ENCODE results near the gene ESPL1. TPM values are rescaled to one million over a fixed set of nuclear protein-coding genes. Genes with fewer than 3 reads are reported as not detected.
"Not testable (repeated sequence)": the region's sequence is repeated elsewhere in the genome, so short reads cannot be mapped to it uniquely, and the experiment has no call there.

The ESPL1 gene
- total RNA-seq, 8 experiments from 2014 or later, result 0.50 to 15.2 (median 0.66) TPM

DNA sequence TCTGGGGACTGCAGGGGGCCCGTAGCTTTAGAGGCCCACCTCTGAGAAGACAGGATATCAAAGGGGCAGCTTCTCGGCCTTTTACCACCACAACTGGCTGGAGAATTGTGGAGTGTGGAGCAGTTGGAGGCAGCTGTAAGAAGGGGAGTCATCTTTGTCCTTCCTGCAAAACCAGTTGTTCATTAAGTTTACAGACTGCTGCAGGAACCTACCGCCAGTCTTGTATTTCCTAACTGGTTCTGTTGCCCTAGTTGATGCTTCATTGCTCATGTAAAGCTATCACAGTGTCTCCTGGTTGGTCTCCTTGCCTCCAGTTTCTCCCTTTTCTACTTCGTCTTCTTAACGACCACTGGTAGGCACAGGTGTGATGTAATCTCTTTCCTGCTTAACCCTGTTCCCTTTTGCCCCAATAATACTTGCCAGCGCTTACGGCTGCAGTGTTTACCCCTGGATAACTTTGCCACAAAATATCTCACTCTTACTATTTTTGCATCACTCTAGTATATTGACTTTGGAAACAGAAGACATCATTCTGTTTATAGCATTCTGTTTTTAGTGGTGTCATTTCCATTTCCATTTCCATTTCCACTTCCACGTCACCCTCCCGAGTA, 11.9 kb downstream of the ESPL1 start:
- ATAC-seq (replicated peaks in 6 of 8), result no peak
- Histone ChIP-seq H3K27ac (no peak overlapping the region), H3K4me1 (replicated peaks in 1 of 2) (no peaks in the 10 kb centered on the region), H3K4me3 (no peak overlapping the region)
- 90 to 100% (median 95%) methylated on average over 2 to 7 of the region's 9 CpGs; no CpG with 5 or more reads in 1 of the 10 experiments for WGBS, 10 experiments
- in situ Hi-C loops (cut with MboI; ENCODE audit: low pct_unique_long_range_greater_than_20kb in 2 of 9, low sequenced_read_pairs in 9 of 9, unreplicated experiment in 9 of 9), result loop anchor here in 3 of 9 experiments (10.0 to 25.0 kb wide), 2 partner anchors 65 to 93 kb away; partner anchors contain the start of genes CSAD (in 1 of the 3) and ZNF740 (in 1 of the 3)

DNA sequence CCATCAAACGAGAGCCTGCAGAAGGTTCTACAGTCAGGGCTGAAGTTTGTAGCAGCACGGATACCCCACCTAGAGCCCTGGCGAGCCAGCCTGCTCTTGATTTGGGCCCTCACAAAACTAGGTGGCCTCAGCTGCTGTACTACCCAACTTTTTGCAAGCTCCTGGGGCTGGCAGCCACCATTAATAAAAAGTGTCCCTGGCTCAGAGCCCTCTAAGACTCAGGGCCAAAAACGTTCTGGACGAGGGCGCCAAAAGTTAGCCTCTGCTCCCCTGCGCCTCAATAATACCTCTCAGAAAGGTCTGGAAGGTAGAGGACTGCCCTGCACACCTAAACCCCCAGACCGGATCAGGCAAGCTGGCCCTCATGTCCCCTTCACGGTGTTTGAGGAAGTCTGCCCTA, 18.3 kb downstream of the ESPL1 start:
- H3K4me3 ChIP-seq, result no peak overlapping the region
- no peak for ATAC-seq (replicated peaks in 6 of 8)
- peaks cover 0 to 3% of the 10 kb centered on the region in 2 donors for H3K4me1 ChIP-seq (replicated peaks in 1 of 2)
- WGBS, 10 experiments, result 80 to 100% (median 92%) methylated on average over 1 to 4 of the region's 9 CpGs; no CpG with 5 or more reads in 4 of the 10 experiments
- no peak overlapping the region for H3K27ac ChIP-seq
- in situ Hi-C loops (cut with MboI; ENCODE audit: low pct_unique_long_range_greater_than_20kb in 2 of 9, low sequenced_read_pairs in 9 of 9, unreplicated experiment in 9 of 9), result loop anchor here in 3 of 9 experiments (10.0 to 25.0 kb wide), 2 partner anchors 72 to 99 kb away; partner anchors contain the start of genes CSAD (in 1 of the 3) and ZNF740 (in 1 of the 3)

DNA sequence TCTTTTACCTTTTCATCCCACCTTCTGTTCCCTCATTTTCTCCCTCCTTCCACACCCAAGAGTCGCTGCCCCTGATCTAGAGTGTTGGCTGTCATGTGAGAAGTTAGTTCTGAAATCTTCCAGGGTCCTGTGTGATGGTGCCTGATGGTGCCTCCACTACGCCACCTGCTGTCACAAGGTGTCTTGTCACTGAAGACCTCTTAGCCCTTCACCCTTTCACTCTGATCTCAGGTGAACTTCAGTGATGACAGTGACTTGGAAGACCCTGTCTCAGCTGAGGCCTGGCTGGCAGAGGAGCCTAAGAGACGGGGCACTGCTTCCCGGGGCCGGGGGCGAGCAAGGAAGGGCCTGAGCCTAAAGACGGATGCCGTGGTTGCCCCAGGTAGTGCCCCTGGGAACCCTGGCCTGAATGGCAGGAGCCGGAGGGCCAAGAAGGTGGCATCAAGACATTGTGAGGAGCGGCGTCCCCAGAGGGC, 19.7 kb downstream of the ESPL1 start:
- in situ Hi-C loops (cut with MboI; ENCODE audit: low pct_unique_long_range_greater_than_20kb in 2 of 9, low sequenced_read_pairs in 9 of 9, unreplicated experiment in 9 of 9), result loop anchor here in 3 of 9 experiments (10.0 to 25.0 kb wide), 2 partner anchors 73 to 100 kb away; partner anchors contain the start of genes CSAD (in 1 of the 3) and ZNF740 (in 1 of the 3)
- ATAC-seq (replicated peaks in 6 of 8), result peak; percentile 85 to 97 (median 90)
- Histone ChIP-seq H3K4me1 (replicated peaks in 1 of 2) (peaks cover 0 to 3% of the 10 kb centered on the region in 2 donors), H3K4me3 (no peak overlapping the region), H3K27ac (no peak overlapping the region)
- 20 to 76% (median 60%) methylated on average over 1 to 6 of the region's 11 CpGs; no CpG with 5 or more reads in 3 of the 10 experiments for WGBS, 10 experiments

DNA sequence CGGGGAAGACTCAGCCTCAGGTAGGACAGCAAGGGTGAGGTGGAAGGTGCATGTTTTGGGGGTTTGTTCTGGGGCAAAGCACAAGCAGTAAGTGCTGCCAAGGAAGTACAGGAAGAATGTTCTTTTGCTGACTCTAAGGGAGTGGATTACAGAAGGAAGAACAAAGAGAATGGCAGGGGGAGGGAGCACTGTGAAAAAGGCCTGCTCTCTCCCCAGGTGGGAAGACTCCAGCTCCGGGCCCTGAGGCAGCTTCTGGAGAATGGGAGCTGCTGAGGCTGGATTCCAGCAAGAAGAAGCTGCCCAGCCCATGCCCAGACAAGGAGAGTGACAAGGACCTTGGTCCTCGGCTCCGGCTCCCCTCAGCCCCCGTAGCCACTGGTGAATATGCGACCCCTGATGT, 20.2 kb downstream of the ESPL1 start:
- Histone ChIP-seq H3K4me1 (replicated peaks in 1 of 2) (peaks cover 0 to 3% of the 10 kb centered on the region in 2 donors), H3K4me3 (no peak overlapping the region), H3K27ac (no peak overlapping the region)
- WGBS, 10 experiments, result 67 to 100% (median 73%) methylated on average over 1 to 4 of the region's 6 CpGs; no CpG with 5 or more reads in 6 of the 10 experiments
- in situ Hi-C loops (cut with MboI; ENCODE audit: low pct_unique_long_range_greater_than_20kb in 2 of 9, low sequenced_read_pairs in 9 of 9, unreplicated experiment in 9 of 9), result loop anchor here in 3 of 9 experiments (10.0 to 25.0 kb wide), 2 partner anchors 74 to 101 kb away; partner anchors contain the start of genes CSAD (in 1 of the 3) and ZNF740 (in 1 of the 3)
- ATAC-seq (replicated peaks in 6 of 8), result peak in 1 of 8 experiments; percentile 8

DNA sequence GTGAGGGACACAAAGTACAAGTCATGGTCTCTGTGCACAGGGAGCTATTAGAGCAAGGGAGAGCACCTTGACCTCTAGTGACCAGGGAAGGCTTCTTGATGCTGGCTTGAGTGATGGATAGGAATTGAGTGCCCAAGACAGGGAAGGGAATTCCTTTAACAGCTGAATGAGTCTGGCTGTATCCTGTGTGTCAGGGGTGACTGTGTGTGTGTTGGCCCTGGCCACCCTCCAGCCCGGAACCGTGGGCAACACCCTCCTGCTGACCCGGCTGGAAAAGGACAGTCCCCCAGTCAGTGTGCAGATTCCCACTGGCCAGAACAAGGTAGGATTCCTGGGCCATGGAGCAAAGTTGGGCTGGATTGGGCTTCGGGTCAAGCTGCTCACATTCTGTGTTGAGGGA, 21.8 kb downstream of the ESPL1 start:
- Histone ChIP-seq H3K4me1 (replicated peaks in 1 of 2) (peaks cover 3% of the 10 kb centered on the region in 2 donors), H3K4me3 (no peak overlapping the region), H3K27ac (no peak overlapping the region)
- in situ Hi-C loops (cut with MboI; ENCODE audit: low pct_unique_long_range_greater_than_20kb in 2 of 9, low sequenced_read_pairs in 9 of 9, unreplicated experiment in 9 of 9), result loop anchor here in 3 of 9 experiments (10.0 to 25.0 kb wide), 2 partner anchors 75 to 103 kb away; partner anchors contain the start of genes CSAD (in 1 of the 3) and ZNF740 (in 1 of the 3)
- 71 to 100% (median 100%) methylated on average over 1 to 3 of the region's 4 CpGs; no CpG with 5 or more reads in 5 of the 10 experiments for WGBS, 10 experiments
- peak in 2 of 8 experiments; percentile 58 to 74 for ATAC-seq (replicated peaks in 6 of 8)

DNA sequence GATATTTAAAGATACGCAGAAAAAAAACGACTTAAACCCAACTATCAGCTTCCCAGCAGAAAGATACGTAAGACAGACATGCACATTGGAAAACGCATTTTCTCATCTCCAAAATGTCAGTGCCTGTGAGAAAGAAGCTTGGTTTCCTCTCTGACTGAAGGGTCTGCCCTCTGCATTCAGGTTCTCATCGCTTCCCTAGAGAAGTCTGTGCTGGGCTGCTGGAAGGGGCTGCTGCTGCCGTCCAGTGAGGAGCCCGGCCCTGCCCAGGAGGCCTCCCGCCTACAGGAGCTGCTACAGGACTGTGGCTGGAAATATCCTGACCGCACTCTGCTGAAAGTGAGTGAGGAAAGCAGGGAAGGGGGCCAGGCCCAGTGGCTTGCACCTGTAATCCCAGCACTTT, 22.6 kb downstream of the ESPL1 start:
- Histone ChIP-seq H3K4me3 (no peak overlapping the region), H3K27ac (no peak overlapping the region), H3K4me1 (replicated peaks in 1 of 2) (peaks cover 3% of the 10 kb centered on the region in 2 donors)
- no peak for ATAC-seq (replicated peaks in 6 of 8)
- WGBS, 10 experiments, result 62 to 100% (median 88%) methylated on average over 2 to 8 of the region's 9 CpGs; no CpG with 5 or more reads in 4 of the 10 experiments
- in situ Hi-C loops (cut with MboI; ENCODE audit: low pct_unique_long_range_greater_than_20kb in 2 of 9, low sequenced_read_pairs in 9 of 9, unreplicated experiment in 9 of 9), result loop anchor here in 1 of 9 experiments (25.0 kb wide), 1 partner anchor 103 kb away; the partner anchor contains the start of genes CSAD and ZNF740

DNA sequence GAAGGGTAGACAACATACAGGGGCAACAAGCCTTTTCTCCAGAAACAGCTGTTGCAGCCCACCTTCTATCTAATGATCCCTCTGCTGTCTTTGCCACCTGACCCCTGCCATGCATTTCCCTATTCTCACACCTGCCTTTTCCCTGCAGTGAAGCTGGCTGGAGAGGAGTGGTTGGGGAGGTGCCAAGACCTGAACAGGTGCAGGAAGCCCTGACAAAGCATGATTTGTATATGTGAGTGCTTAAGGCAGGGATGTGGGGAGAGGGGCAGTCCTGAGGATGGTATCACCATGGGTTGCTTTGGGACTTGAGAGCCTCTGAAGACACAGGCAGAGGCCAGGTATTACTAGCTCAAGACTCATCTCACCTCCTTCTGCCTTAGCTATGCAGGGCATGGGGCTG, 24.3 kb downstream of the ESPL1 start:
- no peak overlapping the region for H3K27ac ChIP-seq
- in situ Hi-C loops (cut with MboI; ENCODE audit: low pct_unique_long_range_greater_than_20kb in 2 of 9, low sequenced_read_pairs in 9 of 9, unreplicated experiment in 9 of 9), result loop anchor here in 1 of 9 experiments (25.0 kb wide), 1 partner anchor 105 kb away; the partner anchor contains the start of genes CSAD and ZNF740
- peaks cover 8 to 10% of the 10 kb centered on the region in 2 donors for H3K4me1 ChIP-seq (replicated peaks in 1 of 2)
- ATAC-seq (replicated peaks in 6 of 8), result no peak
- H3K4me3 ChIP-seq, result no peak overlapping the region

DNA sequence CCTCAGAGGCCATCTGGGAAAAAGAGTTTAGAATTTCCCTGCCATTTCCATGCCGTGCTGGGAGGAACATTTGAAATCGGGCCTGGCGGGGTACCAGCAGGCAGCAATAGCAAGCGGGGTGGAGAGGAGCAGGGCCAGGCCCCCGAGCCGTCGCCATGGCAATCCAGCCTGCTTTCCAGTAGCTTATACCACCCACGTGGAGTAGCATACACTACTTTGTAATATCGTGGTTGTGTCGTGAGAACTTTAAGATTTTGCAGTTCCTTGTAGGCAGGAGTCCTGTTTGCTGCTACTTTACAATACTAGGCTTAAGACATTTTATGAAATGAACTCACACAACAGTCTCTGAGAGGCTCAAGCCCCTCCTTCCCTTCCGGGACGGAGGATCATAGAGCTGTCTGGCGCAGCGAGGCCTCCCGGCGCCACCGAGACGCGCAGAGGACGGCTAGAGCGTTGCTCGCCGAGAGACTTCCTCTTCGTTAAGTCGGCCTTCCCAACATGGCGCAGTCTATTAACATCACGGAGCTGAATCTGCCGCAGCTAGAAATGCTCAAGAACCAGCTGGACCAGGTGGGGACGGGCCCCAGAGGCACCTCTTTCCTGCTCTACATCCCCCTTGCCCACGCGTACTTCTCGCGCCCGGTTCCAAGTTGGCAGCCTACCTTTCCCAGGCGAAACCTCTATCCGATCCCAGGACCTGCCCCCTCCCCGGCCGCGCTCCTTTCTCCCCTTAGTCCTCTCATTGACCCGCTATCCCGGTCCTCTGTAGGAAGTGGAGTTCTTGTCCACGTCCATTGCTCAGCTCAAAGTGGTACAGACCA, 27.2 kb downstream of the ESPL1 start, which contains the start of gene PFDN5:
PFDN5 (plus strand) TSS at position 473 of the 821 bp plus-strand sequence; CDS start at position 499, 26 bp downstream.
- in situ Hi-C loops (cut with MboI; ENCODE audit: low pct_unique_long_range_greater_than_20kb in 2 of 9, low sequenced_read_pairs in 9 of 9, unreplicated experiment in 9 of 9), result loop anchor here in 1 of 9 experiments (25.0 kb wide), 1 partner anchor 108 kb away; the partner anchor contains the start of genes CSAD and ZNF740

DNA sequence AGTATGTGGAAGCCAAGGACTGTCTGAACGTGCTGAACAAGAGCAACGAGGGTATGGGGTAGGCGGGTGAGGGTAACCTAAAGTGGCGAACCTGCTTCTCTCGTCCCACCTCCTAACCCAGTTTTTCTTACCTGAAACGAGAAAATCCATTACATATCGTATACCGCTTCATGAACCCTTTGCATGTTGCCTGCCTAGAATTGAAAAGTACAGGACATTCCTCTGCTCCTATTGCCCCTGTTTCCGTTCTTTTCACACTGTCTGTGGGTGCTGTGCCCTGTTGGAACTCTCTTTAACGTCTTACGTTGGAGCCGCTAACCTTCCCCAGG, 27.8 kb downstream of the ESPL1 start:
- WGBS, 10 experiments, result 0 to 33% (median 4%) methylated on average over 1 to 9 of the region's 12 CpGs; no CpG with 5 or more reads in 2 of the 10 experiments
- ATAC-seq (replicated peaks in 6 of 8), result no peak
- H3K4me3 ChIP-seq, result peak overlapping the region; percentile 59 to 85 (median 82)
- H3K4me1 ChIP-seq (replicated peaks in 1 of 2), result peaks cover 19 to 22% of the 10 kb centered on the region in 2 donors
- peak overlapping the region; percentile 71 to 88 for H3K27ac ChIP-seq
- in situ Hi-C loops (cut with MboI; ENCODE audit: low pct_unique_long_range_greater_than_20kb in 2 of 9, low sequenced_read_pairs in 9 of 9, unreplicated experiment in 9 of 9), result loop anchor here in 1 of 9 experiments (25.0 kb wide), 1 partner anchor 109 kb away; the partner anchor contains the start of genes CSAD and ZNF740

More for the DNA sequence above, 27.2 kb downstream of the ESPL1 start, which contains the start of gene PFDN5:
- Histone ChIP-seq H3K4me3 (peak within 1 kb of the TSS; percentile 59 to 85 (median 82)), H3K4me1 (replicated peaks in 1 of 2) (peaks cover 14 to 18% of the 10 kb centered on the region in 2 donors), H3K27ac (peak within 1 kb of the TSS; percentile 71 to 88)
- WGBS, 10 experiments, result 0 to 18% (median 1%) methylated on average over 3 to 19 of the region's 42 CpGs; no CpG with 5 or more reads in 2 of the 10 experiments
- ATAC-seq (replicated peaks in 6 of 8), result peak; percentile 76 to 85 (median 80)

DNA sequence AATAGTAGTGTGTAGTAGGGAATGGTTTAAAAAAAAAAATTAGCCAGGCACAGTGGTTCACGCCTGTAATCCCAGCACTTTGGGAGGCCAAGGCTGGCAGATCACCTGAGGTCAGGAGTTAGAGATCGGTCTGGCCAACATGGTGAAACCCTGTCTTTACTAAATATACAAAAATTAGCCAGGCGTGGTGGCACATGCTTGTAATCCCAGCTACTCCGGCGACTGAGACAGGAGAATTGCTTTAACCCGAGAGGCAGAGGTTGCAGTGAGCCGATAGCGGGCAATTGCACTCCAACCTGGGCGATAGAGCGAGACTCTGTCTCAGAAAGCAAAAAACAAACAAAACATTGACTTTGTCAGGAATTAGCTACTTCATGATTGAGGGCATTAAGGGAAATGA, 29.0 kb downstream of the ESPL1 start:
- 71 to 100% (median 93%) methylated on average over 1 to 9 of the region's 10 CpGs; no CpG with 5 or more reads in 1 of the 10 experiments for WGBS, 10 experiments
- ATAC-seq (replicated peaks in 6 of 8); H3K4me3 ChIP-seq; H3K27ac ChIP-seq: not testable (repeated sequence)
- H3K4me1 ChIP-seq (replicated peaks in 1 of 2), result peaks cover 22 to 25% of the 10 kb centered on the region in 2 donors
- in situ Hi-C loops (cut with MboI; ENCODE audit: low pct_unique_long_range_greater_than_20kb in 2 of 9, low sequenced_read_pairs in 9 of 9, unreplicated experiment in 9 of 9), result loop anchor here in 1 of 9 experiments (25.0 kb wide), 1 partner anchor 110 kb away; the partner anchor contains the start of genes CSAD and ZNF740

DNA sequence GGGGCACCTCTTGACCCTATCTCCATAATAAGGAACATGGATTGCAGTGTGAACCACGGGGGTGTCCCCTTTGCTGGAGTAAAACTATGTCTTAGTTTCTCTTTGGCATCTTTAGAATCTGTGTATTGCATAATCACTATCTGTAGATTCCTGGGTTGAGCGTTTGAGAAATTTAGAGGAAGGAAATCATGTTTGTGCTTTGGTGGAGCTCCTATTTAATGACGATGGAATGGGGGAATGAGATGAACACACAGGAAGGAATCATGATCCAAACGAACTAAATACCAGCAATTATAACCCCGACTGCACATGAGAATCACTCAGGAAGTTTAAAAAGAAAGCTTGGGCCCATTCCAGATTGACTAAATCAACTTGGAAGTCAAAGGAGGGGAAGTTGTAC, 30.1 kb downstream of the ESPL1 start:
- in situ Hi-C loops (cut with MboI; ENCODE audit: low pct_unique_long_range_greater_than_20kb in 2 of 9, low sequenced_read_pairs in 9 of 9, unreplicated experiment in 9 of 9), result loop anchor here in 1 of 9 experiments (25.0 kb wide), 1 partner anchor 111 kb away; the partner anchor contains the start of genes CSAD and ZNF740
- H3K4me1 ChIP-seq (replicated peaks in 1 of 2), result peaks cover 22 to 25% of the 10 kb centered on the region in 2 donors
- H3K4me3 ChIP-seq, result no peak overlapping the region
- no peak for ATAC-seq (replicated peaks in 6 of 8)
- no peak overlapping the region for H3K27ac ChIP-seq
- WGBS, 10 experiments, result 2 to 93% (median 56%) methylated on average over 1 to 5 of the region's 5 CpGs

DNA sequence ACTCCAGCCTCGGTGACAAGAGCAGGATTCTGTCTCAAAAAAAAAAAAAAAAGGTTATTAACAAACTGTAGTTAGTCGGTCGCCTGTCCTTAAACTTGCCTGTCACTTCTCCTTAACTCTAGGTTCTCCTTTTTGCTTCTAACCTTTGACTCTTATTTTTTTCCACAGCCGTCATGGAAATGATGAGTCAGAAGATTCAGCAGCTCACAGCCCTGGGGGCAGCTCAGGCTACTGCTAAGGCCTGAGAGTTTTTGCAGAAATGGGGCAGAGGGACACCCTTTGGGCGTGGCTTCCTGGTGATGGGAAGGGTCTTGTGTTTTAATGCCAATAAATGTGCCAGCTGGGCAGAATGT, 31.0 kb downstream of the ESPL1 start:
- Histone ChIP-seq H3K27ac (peak overlapping the region; percentile 71 to 85), H3K4me3 (peak overlapping the region; percentile 57 to 95 (median 83)), H3K4me1 (replicated peaks in 1 of 2) (peaks cover 22 to 25% of the 10 kb centered on the region in 2 donors)
- WGBS, 10 experiments, result 0 to 83% (median 72%) methylated on average over 1 to 5 of the region's 5 CpGs; no CpG with 5 or more reads in 2 of the 10 experiments
- peak; percentile 3 to 38 (median 20) for ATAC-seq (replicated peaks in 6 of 8)
- in situ Hi-C loops (cut with MboI; ENCODE audit: low pct_unique_long_range_greater_than_20kb in 2 of 9, low sequenced_read_pairs in 9 of 9, unreplicated experiment in 9 of 9), result loop anchor here in 1 of 9 experiments (25.0 kb wide), 1 partner anchor 112 kb away; the partner anchor contains the start of genes CSAD and ZNF740
